Measurements from ENCODE around the gene CRKL.

CRKL gene

GRCh38 chr22:20948989-20949388, 31.8 kb downstream of the CRKL start:
- H3K4me3 ChIP-seq (ENCODE audit: low read depth, low read length) = no peak overlapping the region
- in situ Hi-C loops (cut with HindIII; ENCODE audit: low sequenced_read_pairs) = no loop called here
- TF ChIP-seq CTCF (IDR thresholded peaks at IDR 0.05; ENCODE audit: low read depth, low read length) = no peak

DNA sequence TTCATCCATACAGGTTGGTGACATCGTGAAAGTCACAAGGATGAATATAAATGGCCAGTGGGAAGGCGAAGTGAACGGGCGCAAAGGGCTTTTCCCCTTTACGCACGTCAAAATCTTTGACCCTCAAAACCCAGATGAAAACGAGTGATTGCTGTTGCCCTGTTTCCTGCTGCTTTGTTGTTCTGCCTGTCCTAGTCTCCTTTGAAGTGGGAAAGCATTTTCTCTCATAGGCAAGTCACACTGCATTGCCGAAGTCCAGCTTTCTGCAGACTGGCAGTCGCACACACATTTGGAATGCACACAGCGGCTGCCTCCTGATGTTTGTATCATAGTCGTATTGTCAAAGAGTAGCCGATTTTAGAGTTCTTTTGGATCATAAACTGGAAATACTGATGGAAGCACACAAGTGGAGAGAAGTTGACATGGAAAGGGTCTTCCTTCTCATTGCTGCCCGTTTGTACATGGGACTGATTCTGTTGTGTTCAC, 32.5 kb downstream of the CRKL start:
- in situ Hi-C loops (cut with HindIII; ENCODE audit: low sequenced_read_pairs) = no loop called here
- no peak for DNase-seq (ENCODE audit: low read depth, low spot score)
- TF ChIP-seq CTCF (IDR thresholded peaks at IDR 0.05; ENCODE audit: low read depth, low read length) = no peak
- H3K4me3 ChIP-seq (ENCODE audit: low read depth, low read length) = no peak overlapping the region

More at GRCh38 chr22:20948989-20949388, 31.8 kb downstream of the CRKL start:
- DNase-seq (ENCODE audit: low read depth, low spot score) = no peak

GRCh38 chr22:20951151-20951931, 34.1 kb downstream of the CRKL start:
- TF ChIP-seq CTCF (IDR thresholded peaks at IDR 0.05; ENCODE audit: low read depth, low read length) = no peak
- in situ Hi-C loops (cut with HindIII; ENCODE audit: low sequenced_read_pairs) = no loop called here
- DNase-seq (ENCODE audit: low read depth, low spot score) = no peak
- H3K4me3 ChIP-seq (ENCODE audit: low read depth, low read length) = no peak overlapping the region

- in situ Hi-C loops (cut with HindIII; ENCODE audit: low sequenced_read_pairs) = no loop called here
These were observed 34.7 kb downstream of the CRKL start for GRCh38 chr22:20951932-20952380.

GRCh38 chr22:20952544-20953341, 35.5 kb downstream of the CRKL start:
- DNase-seq (ENCODE audit: low read depth, low spot score) = no peak
- in situ Hi-C loops (cut with HindIII; ENCODE audit: low sequenced_read_pairs) = no loop called here
- no peak overlapping the region for H3K4me3 ChIP-seq (ENCODE audit: low read depth, low read length)
- TF ChIP-seq CTCF (IDR thresholded peaks at IDR 0.05; ENCODE audit: low read depth, low read length) = no peak

More at GRCh38 chr22:20951932-20952380, 34.7 kb downstream of the CRKL start:
- no peak for DNase-seq (ENCODE audit: low read depth, low spot score)
- H3K4me3 ChIP-seq (ENCODE audit: low read depth, low read length) = no peak overlapping the region
- no peak for TF ChIP-seq CTCF (IDR thresholded peaks at IDR 0.05; ENCODE audit: low read depth, low read length)

- TF ChIP-seq CTCF (IDR thresholded peaks at IDR 0.05; ENCODE audit: low read depth, low read length) = no peak
- in situ Hi-C loops (cut with HindIII; ENCODE audit: low sequenced_read_pairs) = no loop called here
- DNase-seq (ENCODE audit: low read depth, low spot score) = no peak
- no peak overlapping the region for H3K4me3 ChIP-seq (ENCODE audit: low read depth, low read length)
These were observed 36.1 kb downstream of the CRKL start for GRCh38 chr22:20953342-20953608.

Data from astrocyte of the spinal cord (primary cell).